GM18907 (cell line): ENCODE measurements around the gene SH2D5.
A peak's percentile ranks its signal among the peaks of the same experiment; 100 is the strongest.
"Not testable (repeated sequence)": the region's sequence is repeated elsewhere in the genome, so short reads cannot be mapped to it uniquely, and the experiment has no call there.

Experiments used
- ATAC-seq: cut with Tn5 transposase; IDR thresholded peaks from one replicate; pipeline ENCODE4 v1.9.1; 2021; ENCODE audit warnings: mild to moderate bottlenecking, moderate library complexity; ENCODE audit not compliant: unreplicated experiment

SH2D5 gene

DNA sequence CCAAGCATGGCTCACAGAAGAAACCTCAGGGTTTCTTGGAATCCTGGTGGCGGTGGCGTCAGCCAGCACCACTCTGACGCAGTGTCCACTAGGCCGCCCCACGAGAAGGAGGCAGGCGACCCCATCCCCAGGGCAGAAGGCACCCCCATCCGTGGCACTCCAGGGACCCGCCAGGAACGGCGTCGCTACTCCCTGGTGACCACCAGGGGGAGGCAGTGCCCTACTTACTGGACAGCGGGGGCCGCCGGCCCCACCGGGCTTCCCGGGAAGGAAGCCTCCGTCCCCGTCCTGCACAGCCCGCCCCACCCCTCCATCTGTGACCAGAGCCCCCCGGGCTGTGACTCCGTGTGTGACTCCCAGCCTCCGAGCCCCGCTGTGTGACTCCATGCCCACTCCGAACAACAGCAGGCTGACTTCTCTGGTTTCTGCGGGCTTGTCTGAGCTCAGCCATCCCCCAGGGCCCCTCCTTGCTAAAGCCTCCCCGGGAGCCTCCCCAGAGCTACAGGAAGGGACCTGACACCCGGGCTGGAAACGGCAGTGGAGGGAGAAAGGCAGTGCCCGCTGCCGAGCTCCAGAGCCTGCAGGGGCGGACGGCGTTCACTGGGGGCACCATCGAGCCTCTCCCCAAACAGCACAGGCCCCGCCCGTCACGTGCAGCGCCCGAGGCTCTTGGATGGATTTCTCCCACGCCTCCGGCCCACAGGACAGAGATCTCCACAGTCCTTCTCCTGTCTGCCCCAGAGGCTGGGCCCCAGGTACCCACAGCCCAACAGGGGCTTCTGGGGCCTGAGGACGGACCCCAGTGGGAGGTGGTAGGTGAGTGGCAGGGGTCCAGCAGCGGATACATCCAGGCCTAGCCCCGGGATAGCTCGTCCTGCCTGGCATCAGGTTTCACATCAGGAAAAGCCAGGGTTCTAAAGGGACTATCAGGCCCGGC is 35.8 kb downstream of the SH2D5 start:
- peak; percentile 65 for ATAC-seq

DNA sequence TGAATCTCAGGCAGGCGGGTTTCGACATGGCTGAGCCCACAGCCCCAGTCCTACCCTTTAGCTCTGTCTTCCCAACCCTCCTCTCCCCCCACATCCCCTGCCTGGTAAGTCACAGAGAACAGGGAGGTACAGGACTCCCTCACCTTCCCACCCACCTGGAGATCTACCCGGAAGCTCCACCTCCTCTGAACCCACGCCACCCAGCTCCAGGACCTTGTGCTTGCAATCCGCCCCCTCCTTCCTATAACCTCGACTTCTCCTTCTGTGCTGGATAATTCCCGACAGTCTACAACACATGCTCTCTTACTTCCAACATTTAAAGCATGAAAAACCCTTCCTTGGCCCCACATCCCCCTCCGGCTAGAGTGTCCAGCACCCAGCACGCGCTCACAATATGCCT is 37.0 kb downstream of the SH2D5 start:
- no peak for ATAC-seq

DNA sequence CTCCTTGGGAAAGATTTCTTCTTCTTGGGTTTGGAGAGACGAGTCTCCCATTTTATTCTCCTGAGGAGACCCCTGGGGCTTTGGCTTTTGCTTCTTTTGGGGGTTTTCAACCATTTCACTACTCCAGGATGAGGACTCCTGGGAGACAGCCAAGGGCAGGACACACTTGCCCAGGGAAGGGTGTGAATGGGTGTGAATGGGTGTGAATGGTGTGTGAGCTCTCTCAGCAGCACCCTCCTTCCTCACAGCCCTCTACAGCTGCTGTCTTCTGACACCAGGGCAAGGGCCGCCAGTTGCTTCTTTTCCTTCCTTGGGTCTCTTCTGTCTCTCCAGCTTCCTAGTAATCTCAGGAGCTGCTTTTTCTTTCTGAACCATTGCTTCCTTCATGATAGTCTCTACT is 38.9 kb downstream of the SH2D5 start:
- ATAC-seq: no peak

DNA sequence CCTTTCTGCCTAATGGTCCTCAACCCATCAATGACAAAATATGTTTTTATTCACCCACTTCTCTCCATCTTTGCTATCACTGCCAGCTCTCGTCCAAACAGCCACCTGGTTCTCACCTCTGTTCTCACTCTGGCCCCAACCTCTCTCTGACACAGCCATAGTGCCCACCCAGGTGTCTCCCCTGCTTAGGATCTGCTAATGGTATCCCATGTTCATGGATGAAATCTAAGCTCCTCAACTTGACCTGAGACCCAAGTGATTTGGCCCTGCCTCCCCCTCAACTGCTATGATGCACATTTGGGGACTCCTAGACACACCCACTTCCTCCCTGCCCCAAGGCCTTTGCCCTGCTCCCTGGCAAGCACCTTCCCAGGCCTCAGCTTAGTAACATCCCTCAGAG is 40.6 kb downstream of the SH2D5 start:
- ATAC-seq: no peak

DNA sequence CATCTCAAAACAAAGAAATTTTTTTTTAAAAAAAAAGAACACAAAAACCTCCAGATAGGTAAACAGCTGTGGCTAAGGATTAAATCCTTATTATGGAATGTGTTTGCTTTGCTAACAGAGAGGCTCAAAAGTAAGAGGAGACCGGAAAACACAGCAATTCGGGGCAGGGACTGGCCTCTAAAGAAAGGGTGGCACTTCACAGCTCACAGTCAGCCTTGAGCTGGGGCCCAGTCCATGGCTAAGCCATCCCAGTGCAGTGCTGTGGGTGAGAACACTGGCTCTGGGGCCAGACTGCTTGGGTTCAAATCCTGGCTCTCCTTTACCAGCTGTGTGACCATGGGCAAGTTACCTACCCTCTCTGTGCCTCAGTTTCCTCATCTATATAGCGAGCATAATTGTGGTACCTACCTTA is 42.9 kb downstream of the SH2D5 start:
- no peak for ATAC-seq

DNA sequence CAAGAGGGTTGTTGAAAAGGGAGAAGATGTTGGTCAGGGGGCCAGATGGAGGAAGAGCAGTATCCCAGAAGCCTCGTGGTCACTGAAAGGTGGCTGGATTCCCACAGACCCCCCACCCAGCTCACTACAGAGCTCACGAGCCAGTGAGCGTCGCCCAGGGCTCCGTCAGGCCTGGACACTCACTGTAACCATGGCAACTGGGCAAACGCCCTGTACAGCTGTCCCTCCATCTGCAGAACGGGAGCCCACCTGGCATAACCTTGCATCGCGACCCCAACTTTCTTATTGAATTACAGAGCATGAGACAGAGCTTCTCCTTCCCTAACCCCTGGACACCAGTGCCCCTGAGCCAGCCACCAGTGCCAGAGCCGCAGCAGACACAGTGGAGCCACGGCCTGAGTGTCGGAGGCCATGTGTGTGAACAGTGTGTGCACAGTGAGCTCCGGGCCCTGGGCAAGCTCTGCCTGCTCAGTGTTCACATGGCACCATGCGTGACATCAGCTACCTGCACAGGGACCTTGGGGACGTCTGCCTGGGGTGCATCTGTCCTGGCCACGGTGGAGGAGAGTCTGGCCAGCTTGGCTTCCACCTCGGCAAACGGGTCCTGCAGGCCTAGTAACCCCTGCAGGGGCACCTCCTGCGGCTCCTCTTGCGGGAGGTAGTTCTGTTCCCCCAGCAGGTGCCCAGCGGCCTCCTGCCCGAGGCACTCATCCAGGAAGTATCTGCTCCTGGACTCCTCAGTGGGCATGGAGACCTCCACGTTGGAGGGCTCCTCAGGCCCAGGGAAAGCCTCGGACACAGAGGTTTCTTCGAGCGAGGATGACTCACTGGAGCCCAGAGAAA is 45.4 kb downstream of the SH2D5 start:
- no peak for ATAC-seq

DNA sequence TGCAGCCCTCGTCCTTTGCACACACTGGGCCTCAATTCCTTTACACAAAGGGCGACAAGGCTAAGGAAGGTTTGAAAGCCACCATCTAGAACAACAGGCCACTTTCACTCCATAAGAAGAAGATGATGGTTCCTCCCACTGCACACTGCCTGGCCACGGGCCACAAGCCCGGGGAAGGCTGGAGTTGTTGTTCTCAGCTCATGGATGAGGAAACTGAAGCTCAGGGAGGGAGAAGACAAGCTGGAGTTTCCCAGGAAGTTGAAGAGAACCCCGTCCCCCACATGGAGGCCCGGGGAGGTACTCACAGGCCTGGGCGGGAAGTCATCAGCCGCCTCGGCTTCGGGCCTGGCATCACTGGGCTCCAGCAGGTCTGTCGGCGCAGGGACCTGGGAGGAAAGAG is 46.8 kb downstream of the SH2D5 start:
- no peak for ATAC-seq

DNA sequence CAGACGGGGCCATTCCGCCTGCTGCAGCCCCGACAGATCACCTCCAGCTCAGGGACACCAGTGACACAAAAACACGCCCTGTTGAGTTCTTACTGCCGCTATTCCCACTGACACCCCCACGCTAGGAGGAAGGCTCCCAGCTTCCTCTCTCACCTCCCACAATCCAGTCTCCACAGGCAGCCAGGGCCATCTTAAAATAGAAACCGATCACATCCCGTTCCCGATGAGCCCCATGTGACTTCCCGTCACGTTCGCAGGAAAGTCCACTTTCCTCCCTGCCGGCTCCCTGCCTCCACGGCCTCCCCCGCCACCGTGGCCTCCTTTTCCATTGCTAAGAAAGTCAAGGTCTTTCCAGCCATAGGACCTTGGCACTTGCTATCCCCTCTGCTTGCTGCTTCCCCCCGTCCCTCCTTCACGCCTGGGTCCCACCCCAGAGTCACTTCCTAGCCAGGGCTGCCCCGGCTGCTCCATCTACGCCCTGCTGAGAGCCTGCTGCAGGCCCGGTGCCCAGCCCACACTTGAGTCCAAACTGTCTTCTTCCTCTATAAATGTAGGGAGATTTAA is 47.3 kb downstream of the SH2D5 start:
- no peak for ATAC-seq

DNA sequence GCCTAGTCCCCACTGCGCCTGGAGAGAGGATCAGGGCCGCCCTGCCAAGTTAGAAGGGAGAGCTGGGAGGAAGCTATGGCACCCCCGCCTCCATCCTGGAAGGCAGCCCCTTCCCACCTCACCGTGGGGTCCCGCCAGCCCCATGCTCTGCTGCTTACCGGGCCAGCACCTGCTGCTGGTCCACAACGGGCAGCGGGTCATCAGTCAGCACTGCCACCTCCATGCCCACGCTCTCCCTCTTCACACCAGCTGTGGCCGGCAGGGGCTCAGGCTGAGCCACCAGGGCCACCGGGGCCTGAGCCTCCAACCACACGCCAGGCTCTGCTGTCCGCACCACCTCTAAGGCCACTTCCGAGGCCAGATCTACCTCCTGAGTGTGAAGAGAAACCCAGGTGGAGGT is 47.9 kb downstream of the SH2D5 start:
- ATAC-seq: no peak

DNA sequence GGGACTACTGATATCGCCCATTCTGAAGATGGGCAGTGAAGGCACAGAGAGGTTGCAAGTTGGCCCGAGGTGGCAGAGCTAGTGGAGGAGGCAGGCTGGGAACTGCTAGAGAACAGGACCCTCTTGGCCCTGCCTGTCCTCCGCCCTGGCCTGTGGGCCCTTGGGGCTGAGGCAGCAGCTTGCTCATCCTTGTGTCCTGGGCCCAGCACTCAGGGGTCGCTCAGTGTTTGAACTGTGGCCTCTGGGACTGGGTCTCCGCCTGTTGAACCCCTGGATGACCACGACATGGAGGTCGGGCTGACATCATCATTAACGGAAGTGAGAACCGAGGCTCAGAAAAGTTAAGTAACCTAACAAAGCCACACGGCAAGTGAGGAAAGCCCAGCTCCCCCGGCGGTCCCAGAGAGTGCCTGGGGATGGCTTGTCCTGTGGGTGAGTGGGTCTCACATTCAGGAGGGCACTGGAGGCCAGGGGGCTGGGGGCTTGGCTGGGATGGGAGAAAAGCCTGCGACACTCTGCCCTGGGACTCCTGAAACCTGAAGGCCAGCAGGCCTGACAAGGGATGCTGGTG is 48.4 kb downstream of the SH2D5 start:
- ATAC-seq: no peak

DNA sequence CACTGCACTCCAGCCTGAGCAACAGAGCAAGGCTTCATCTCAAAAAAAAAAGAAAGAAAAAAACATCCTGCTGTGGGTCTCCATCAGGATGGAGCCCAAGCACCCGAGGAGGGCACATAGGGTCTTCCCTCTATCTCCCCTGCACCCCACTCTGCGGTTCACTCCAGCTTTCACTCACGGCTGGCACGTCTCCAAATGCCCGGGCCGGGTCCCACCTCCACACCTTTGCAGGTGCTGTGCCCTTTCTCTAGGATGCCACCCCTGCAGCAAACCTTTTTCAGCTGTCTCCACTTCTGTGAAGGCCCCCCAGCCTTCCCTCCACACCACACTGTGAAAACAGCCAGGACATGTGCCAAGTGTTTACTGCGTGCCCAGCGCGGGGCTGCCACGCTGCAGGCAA is 48.9 kb downstream of the SH2D5 start:
- ATAC-seq: no peak

DNA sequence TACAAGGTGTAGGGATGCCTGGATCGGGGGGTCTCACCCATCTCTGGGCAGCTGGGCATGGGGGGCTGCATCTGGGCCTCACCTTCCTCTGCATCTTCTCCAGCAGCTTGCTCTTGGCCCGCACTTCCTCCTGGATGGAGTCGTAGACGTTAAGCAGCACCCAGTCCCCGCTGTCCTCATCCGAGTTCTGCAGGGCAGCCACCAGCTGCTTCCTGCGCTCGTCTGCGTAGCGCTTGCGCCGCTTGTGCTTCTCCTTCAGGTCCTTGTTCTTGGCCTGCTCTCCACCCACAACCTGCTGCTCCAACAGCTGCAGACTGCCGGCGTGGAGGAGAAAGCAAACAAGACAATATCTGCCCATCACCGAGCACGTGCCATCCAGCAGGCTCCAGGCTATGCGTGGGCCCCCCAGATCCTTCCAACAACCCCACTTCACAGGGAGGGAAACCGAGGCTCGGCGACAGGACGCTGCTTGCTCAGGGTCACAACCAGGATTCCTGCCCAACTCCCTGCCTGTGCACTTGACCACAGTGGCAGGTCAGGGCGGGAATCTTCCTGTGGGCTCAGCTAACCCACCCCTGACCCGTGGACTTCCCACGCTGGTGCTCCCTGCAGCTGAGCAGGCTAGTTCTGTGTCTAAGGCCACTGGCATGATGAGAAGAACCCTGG is 49.8 kb downstream of the SH2D5 start:
- ATAC-seq: no peak

DNA sequence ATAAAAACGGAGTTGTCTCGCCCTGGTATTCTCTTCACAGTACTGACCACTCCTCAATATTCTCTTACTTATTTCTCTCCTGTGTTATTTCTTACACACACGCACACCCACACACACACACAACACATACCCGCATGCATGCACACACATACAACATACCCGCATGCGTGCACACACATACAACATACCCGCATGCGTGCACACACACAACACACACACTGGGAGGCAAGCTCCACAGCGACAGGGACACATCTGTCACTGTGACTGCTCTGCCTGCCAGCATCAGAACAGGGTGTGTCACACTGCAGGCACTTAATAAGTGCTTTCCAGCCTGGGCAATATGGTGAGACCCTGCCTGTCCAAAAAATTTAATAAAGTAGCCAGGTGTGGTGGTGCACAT is 50.5 kb downstream of the SH2D5 start:
- no peak for ATAC-seq

DNA sequence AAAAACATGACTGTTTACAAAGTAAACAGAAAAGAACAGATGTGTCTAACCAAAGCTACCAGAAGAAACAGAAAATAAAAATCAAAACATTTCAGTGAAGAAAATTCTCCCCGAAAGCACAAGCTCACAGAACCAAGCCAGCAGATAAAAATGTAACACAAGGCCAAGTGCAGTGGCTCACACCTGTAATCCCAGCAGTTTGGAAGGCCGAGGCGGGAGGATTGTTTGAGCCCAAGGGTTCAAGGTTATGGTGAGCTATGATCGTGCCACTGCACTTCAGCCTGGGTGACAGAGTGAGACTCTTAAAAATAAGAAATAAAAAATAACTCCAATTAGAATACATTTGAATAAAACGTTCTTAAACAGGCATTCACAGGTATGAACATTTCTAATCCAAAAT is 52.2 kb downstream of the SH2D5 start:
- ATAC-seq: no peak

DNA sequence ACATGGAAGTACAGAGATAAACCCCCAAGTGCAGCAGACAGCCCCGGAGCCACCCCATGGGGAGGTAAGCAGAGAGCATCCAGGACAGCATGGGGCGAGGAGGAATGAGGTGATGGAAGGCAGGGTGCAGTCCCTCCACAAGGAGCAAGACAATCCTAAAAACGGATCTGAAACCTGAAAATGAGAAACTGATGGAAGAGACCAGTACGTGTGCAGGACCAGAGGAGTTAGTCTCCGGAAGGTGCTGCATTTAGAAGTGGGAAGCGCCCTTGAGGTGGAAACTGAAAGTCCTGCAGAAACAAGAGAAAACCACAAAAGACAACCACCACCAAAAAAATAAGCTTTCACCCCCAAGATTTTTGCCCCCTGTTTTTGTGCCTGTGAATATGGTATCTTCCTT is 53.9 kb downstream of the SH2D5 start:
- ATAC-seq: no peak

DNA sequence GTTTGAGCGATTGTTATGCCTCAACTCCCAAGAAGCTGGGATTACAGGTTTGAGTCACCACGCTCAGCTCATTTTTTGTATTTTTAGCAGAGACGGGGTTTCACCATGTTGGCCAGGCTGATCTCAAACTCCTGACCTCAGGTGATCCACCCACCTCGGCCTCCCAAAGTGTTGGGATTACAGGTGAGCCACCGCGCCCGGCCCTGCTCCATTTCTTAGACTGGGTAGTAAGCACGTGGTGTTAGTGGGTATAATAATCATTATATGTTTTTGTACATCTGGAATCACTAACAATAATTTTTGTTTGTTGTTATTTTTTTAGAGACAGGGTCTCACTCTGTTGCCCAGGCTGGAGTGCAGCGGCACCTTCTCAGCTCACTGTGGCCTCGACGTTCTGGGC is 58.9 kb downstream of the SH2D5 start:
- not testable (repeated sequence) for ATAC-seq

DNA sequence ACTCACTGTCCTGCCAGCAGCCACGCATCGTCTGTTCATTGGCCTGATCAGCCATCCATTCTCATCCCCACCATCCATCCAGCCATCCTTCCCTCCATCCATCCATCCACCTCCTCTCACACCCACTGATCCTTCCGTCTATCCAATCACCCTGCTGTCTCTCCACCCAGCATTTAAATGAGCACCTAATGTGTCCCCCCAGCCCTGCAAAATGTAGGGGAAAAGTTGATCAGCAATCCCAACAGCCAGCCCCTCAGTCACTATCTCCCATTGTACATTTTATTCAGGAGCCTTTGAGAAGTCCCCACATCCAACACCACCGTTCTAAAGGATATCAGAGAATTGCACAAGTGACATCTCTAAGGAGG is 60.3 kb downstream of the SH2D5 start:
- ATAC-seq: no peak

DNA sequence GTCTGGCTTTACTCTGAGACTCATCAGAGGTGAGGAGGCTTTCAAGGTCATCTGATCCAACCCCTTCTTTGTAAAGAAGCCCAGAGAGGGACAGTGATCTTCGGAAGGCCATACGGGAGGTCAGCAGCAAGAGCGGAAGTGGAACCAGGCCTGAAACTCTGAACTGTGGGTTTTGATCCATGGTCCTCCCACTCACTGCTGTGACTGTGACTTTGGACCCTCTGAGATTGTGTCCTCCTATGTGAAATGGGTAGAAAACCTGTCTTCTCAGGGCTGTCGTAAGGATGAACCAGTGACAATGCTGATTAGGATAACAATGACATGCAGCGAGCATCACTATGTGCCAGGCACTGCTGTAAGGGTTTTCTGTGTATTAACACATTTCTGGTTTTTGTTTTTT is 61.6 kb downstream of the SH2D5 start:
- no peak for ATAC-seq
